ENCODE measurements around the gene ZNF593.

DNA sequence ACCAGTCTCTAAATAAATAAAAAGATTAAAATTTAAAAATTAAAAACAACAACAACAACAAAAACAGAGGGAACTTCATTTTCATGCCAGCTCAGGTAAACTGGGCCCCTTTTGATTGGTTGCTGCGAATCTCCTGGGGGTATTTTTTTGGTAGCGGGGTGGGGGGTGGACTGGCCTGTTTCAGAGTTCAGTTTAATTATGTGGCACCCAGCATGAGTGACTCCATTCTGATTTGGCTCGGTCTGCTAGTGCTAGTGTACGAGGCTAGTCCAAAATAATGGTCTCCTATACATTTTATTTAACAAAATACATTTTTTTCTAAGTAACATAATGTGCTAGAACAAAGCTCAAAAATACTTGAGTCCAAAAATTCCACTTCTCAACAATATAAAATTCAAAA lies 39.9 kb upstream of the ZNF593 start:
- TF ChIP-seq, protein P1, sequence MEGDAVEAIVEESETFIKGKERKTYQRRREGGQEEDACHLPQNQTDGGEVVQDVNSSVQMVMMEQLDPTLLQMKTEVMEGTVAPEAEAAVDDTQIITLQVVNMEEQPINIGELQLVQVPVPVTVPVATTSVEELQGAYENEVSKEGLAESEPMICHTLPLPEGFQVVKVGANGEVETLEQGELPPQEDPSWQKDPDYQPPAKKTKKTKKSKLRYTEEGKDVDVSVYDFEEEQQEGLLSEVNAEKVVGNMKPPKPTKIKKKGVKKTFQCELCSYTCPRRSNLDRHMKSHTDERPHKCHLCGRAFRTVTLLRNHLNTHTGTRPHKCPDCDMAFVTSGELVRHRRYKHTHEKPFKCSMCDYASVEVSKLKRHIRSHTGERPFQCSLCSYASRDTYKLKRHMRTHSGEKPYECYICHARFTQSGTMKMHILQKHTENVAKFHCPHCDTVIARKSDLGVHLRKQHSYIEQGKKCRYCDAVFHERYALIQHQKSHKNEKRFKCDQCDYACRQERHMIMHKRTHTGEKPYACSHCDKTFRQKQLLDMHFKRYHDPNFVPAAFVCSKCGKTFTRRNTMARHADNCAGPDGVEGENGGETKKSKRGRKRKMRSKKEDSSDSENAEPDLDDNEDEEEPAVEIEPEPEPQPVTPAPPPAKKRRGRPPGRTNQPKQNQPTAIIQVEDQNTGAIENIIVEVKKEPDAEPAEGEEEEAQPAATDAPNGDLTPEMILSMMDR (conservative IDR thresholded peaks at IDR 0.05; ENCODE audit: low read depth, low read length), result no peak
- TF ChIP-seq EZH2 (IDR thresholded peaks at IDR 0.05; ENCODE audit: low read length, unreplicated experiment), result no peak
- no peak for TF ChIP-seq EZH2phosphoT487 (IDR thresholded peaks at IDR 0.05; ENCODE audit: borderline replicate concordance, low read length)

All from PC-3 (cell line).